ENCODE data around the gene RAB21. TPM values are rescaled to one million over a fixed set of nuclear protein-coding genes. Genes with fewer than 3 reads are reported as not detected.
A peak's percentile ranks its signal among the peaks of the same experiment; 100 is the strongest.

RAB21 gene
- total and polyA plus RNA-seq, 2 of the 4 experiments (the other 2 are of a cell fraction) = 13.8 to 15.0 TPM

GRCh38 chr12:71755146-71755892 is 656 bp downstream of the RAB21 start:
- intact Hi-C loops (cut with micrococcal nuclease) = no loop called here
- peak overlapping the region; percentile 56 for H3K4ac ChIP-seq (ENCODE audit: low read depth, low read length)
- H2AFZ ChIP-seq (replicated peaks; ENCODE audit: low read length, poor library complexity) = peak overlapping the region; percentile 95
- no peak overlapping the region for H2BK120ac ChIP-seq (ENCODE audit: low read depth, low read length)
- no peak overlapping the region for H2BK15ac ChIP-seq (ENCODE audit: low read depth, low read length)
- CTCF ChIA-PET = interaction anchor here (1.5 kb wide), 1 partner anchor 9 kb away, joined by 5 read pairs; no protein-coding TSS in a partner anchor
- H4K91ac ChIP-seq (ENCODE audit: insufficient read depth, low read depth, low read length) = 0 out of 2 replicates have a peak overlapping the region, but pooled peaks have one; percentile 0
- peak overlapping the region; percentile 36 for H2BK5ac ChIP-seq (ENCODE audit: low read depth, low read length, poor library complexity, severe bottlenecking)
- H4K8ac ChIP-seq (ENCODE audit: low read depth in 2 of 2, low read length in 2 of 2) = peak overlapping the region in 1 of 2 experiments; percentile 58; a peak in 2 of 4 replicates
- H3K18ac ChIP-seq (ENCODE audit: low read depth, low read length) = no peak overlapping the region; the same call in 1 of the 2 replicates
- no peak overlapping the region for H2BK20ac ChIP-seq (ENCODE audit: low read depth, low read length)
- H3K27ac ChIP-seq (ENCODE audit: insufficient read depth, low read length) = peak overlapping the region; percentile 70
- H3K56ac ChIP-seq (ENCODE audit: extremely low read depth, insufficient read depth, low read length) = peak overlapping the region; percentile 62; the same call in 1 of the 2 replicates
- POLR2A ChIA-PET (ENCODE audit: unreplicated experiment) = no interaction called here
- H3K9me3 ChIP-seq (ENCODE audit: control insufficient read depth, insufficient read depth, low read length) = peaks cover 8% of the 10 kb centered on the region; the same call in 1 of the 2 replicates
- peak overlapping the region; percentile 71 for H3K4me2 ChIP-seq (ENCODE audit: low read depth, low read length)
- H3K4me3 ChIP-seq (ENCODE audit: insufficient read depth, low read depth, low read length) = peak overlapping the region; percentile 84
- H3K4me1 ChIP-seq (ENCODE audit: control insufficient read depth, insufficient read depth, low read length) = peaks cover 1% of the 10 kb centered on the region; the same call in 1 of the 2 replicates
- H2AK9ac ChIP-seq (replicated peaks; ENCODE audit: low read depth, low read length, poor library complexity) = peak overlapping the region; percentile 85
- peaks cover 6% of the 10 kb centered on the region for H3K36me3 ChIP-seq (ENCODE audit: control insufficient read depth, insufficient read depth, low read length)
- H4K20me1 ChIP-seq (ENCODE audit: insufficient read depth, low read length) = peaks cover 23% of the 10 kb centered on the region; the same call in 1 of the 2 replicates
- BruUV-seq (replicated peaks) = no TSS peak
- ATAC-seq (ENCODE audit: low read depth) (peak; percentile 31), DNase-seq (peak; percentile 73)
- in situ Hi-C loops (cut with MboI; ENCODE audit: low sequenced_read_pairs) = loop anchor here (10.0 kb wide), 1 partner anchor 91 kb away; the partner anchor contains the start of genes THAP2 and ZFC3H1
- peaks cover 4 to 23% of the 10 kb centered on the region in 2 experiments; a peak in 3 of 4 replicates for H3K79me1 ChIP-seq (ENCODE audit: low read depth in 1 of 2, low read length in 2 of 2)
- peak overlapping the region; percentile 81 for H3K23ac ChIP-seq (ENCODE audit: low read depth, low read length)
- 14% methylated on average over 1 of the region's 45 CpGs; no CpG with 5 or more reads in 1 of the 2 experiments for WGBS, 2 experiments (ENCODE audit: extremely low coverage in 2 of 2, insufficient read length in 1 of 2)
- H3K14ac ChIP-seq (replicated peaks; ENCODE audit: low read depth, low read length) = peak overlapping the region; percentile 16; the same call in 1 of the 2 replicates
- H2AK5ac ChIP-seq (ENCODE audit: low read depth, low read length) = no peak overlapping the region
- TF ChIP-seq CHD1 (IDR thresholded peaks at IDR 0.05; ENCODE audit: low read depth, low read length) (no peak; the same call in 1 of the 2 replicates), BHLHE40 (IDR thresholded peaks at IDR 0.05; ENCODE audit: low read depth, low read length) (peak; percentile 6; the same call in 1 of the 2 replicates), MXI1 (IDR thresholded peaks at IDR 0.05; ENCODE audit: borderline replicate concordance, low read depth, low read length) (no peak; the same call in 1 of the 2 replicates), RAD21 (IDR thresholded peaks at IDR 0.05; ENCODE audit: low read length) (no peak), POLR2A (IDR thresholded peaks at IDR 0.05; ENCODE audit: low read depth, low read length) (peak; percentile 41; the same call in 1 of the 2 replicates), CEBPB (IDR thresholded peaks at IDR 0.05; ENCODE audit: low read depth, low read length) (peak; percentile 64), FOS (IDR thresholded peaks at IDR 0.05; ENCODE audit: low read depth, low read length) (0 out of 2 replicates have a peak, but pooled peaks have one; percentile 26), MAFK (IDR thresholded peaks at IDR 0.05; ENCODE audit: low read depth, low read length) (peak; percentile 77), USF2 (IDR thresholded peaks at IDR 0.05; ENCODE audit: low read depth, low read length) (no peak)
- dilution Hi-C loops (cut with HindIII; ENCODE audit: low sequenced_read_pairs, unreplicated experiment) = no loop called here
- H4K5ac ChIP-seq (ENCODE audit: low read depth, low read length) = peak overlapping the region; percentile 27; the same call in 1 of the 2 replicates
- peak overlapping the region; percentile 80 for H3K9ac ChIP-seq (ENCODE audit: low read depth, low read length)
- H3K9me1 ChIP-seq (ENCODE audit: insufficient read depth, low read length) = no peaks in the 10 kb centered on the region
- peaks cover 9% of the 10 kb centered on the region for H3K27me3 ChIP-seq (ENCODE audit: control insufficient read depth, insufficient read depth, low read length)

Data from IMR-90 (cell line).